Heart left ventricle (tissue), 13 donors: Measurements from ENCODE around the gene ATM.

Experiments used
- POLR2A ChIP-seq, 2 donors: fragments of 450-650 bp; IDR thresholded peaks; one replicate each; pipeline ENCODE4 v1.6.1; 2017; ENCODE audit warnings: antibody characterized with exemption in 2 of 2, mild to moderate bottlenecking in 2 of 2, moderate library complexity in 2 of 2
- TF ChIP-seq, protein P1 (sequence below), 12 donors: fragments of 200-600 bp; sonication (generic) in 4 of 12; IDR thresholded peaks; one replicate each; pipeline versions ENCODE4 v1.5.0 to v1.8.0; 2018 to 2022; ENCODE audit warnings: antibody characterized with exemption in 12 of 12, mild to moderate bottlenecking in 5 of 12
- donor health status: ischemic (EF 13 %, LVEDD 7.1; RV severe dilation, severe dysfunction).
- donor health status: DM: no; HTN: yes; CAD: no.
- donor health status: DM: no; HTN: no; CAD: no.
- donor health status: ischemic (EF 25% LVEDD 6.9; RV normal size, moderate dysfunction).
- donor health status: ischemic (EF 25% LVEDD 5.7; RV mildly dilated, moderate dysfunction).
- donor health status: ischemic (EF 35%, LVEDD 5.7; RV mildly dilated, moderate dysfunction).
- donor health status: nonischemic (EF 11% LVEDD 7.7; RV severe dilation, severe dysfunction).
- donor health status: DM: yes; HTN: yes; CAD: no.
- donor health status: PGD.
- donor health status: ischemic (EF 29% LVEDD 5.4; RV normal size, mild dysfunction).
- donor health status: nonischemic (EF 23%, LVEDD 6.1; RV moderate dilation, normal function).

DNA sequence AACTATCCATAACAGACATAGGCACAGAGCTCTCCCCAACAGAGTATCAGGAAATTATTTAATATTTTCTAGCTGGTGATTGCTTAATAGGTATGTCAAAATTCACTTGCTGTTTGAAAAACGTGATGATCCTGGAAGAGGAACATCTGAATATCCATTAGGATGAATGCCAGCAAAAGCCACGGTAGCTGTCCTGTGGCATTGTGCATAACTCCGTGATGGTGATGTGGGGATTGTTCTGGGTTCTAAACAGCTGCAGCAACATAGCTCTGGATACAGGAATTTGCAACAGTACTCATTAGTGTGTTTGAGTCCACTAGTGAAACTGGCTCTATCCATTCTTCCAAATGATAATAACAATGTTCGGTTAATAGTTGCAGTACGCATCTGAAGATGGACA is 165.7 kb downstream of the ATM start:
- TF ChIP-seq, protein P1, sequence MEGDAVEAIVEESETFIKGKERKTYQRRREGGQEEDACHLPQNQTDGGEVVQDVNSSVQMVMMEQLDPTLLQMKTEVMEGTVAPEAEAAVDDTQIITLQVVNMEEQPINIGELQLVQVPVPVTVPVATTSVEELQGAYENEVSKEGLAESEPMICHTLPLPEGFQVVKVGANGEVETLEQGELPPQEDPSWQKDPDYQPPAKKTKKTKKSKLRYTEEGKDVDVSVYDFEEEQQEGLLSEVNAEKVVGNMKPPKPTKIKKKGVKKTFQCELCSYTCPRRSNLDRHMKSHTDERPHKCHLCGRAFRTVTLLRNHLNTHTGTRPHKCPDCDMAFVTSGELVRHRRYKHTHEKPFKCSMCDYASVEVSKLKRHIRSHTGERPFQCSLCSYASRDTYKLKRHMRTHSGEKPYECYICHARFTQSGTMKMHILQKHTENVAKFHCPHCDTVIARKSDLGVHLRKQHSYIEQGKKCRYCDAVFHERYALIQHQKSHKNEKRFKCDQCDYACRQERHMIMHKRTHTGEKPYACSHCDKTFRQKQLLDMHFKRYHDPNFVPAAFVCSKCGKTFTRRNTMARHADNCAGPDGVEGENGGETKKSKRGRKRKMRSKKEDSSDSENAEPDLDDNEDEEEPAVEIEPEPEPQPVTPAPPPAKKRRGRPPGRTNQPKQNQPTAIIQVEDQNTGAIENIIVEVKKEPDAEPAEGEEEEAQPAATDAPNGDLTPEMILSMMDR (IDR thresholded peaks at IDR 0.05) = no peak
- no peak for TF ChIP-seq POLR2A (IDR thresholded peaks at IDR 0.05)
